Activated naive CD4-positive, alpha-beta T cell treated with anti-CD3 and anti-CD28 coated beads, Interleukin-2, amount 50 U/mL, for 24 hours (primary cell): ENCODE measurements around the gene PHACTR3.

ENCODE experiments used
- H3K27ac Mint-ChIP-seq: one replicate; pipeline ENCODE4 v1.8.0; 2021; ENCODE audit warnings: mild to moderate bottlenecking, mixed read lengths
- H3K27me3 Mint-ChIP-seq: one replicate; pipeline ENCODE4 v1.8.0; 2021; ENCODE audit warnings: mixed read lengths
- H3K36me3 Mint-ChIP-seq: one replicate; pipeline ENCODE4 v1.8.0; 2021; ENCODE audit warnings: mixed read lengths
- H3K4me1 Mint-ChIP-seq: one replicate; pipeline ENCODE4 v1.8.0; 2021; ENCODE audit warnings: mixed read lengths
- H3K4me3 Mint-ChIP-seq: one replicate; pipeline ENCODE4 v1.8.0; 2021; ENCODE audit warnings: mild to moderate bottlenecking, mixed read lengths
- H3K9me3 Mint-ChIP-seq: one replicate; pipeline ENCODE4 v1.8.0; 2021; ENCODE audit warnings: mixed read lengths

Gene PHACTR3

DNA sequence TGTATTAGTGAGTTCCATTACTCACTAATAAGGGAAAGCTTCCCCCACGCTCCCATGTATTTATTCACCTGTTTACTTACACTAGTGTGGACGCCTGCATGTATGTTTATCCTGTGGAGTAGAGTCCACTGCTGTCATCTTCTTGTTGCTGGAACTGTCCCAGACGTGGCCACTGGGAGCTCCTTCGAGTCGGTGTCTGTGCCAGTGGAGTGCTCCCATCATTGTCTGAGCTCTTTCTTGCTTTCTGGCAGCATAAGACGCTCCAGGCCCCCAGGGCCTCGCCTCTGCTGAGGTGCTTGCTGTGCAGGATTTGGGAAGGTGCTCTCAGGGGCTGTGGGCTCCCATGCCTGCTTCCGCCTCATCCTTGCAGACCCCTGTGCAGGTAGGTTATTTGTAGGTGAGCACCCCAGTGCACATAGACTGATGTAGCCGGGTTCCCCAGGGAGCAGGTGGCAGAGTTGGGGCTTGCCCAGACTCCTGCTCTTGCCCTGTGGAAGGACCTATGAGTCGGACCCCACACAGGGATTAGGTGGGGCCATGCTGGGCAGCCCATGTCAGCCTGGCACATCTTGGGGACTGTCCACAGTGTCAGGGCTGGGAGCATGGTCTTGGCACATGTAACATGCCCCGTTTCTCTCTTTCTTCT, 16.6 kb downstream of the PHACTR3 start:
- no peak overlapping the region for H3K4me3 Mint-ChIP-seq
- no peaks in the 10 kb centered on the region for H3K4me1 Mint-ChIP-seq
- H3K27ac Mint-ChIP-seq = no peak overlapping the region
- peaks cover 11% of the 10 kb centered on the region for H3K27me3 Mint-ChIP-seq
- no peaks in the 10 kb centered on the region for H3K36me3 Mint-ChIP-seq
- no peaks in the 10 kb centered on the region for H3K9me3 Mint-ChIP-seq

GRCh38 chr20:59622496-59622895, 18.2 kb downstream of the PHACTR3 start:
- no peaks in the 10 kb centered on the region for H3K36me3 Mint-ChIP-seq
- H3K9me3 Mint-ChIP-seq = no peaks in the 10 kb centered on the region
- H3K4me1 Mint-ChIP-seq = no peaks in the 10 kb centered on the region
- H3K4me3 Mint-ChIP-seq = no peak overlapping the region
- no peak overlapping the region for H3K27ac Mint-ChIP-seq
- peaks cover 9% of the 10 kb centered on the region for H3K27me3 Mint-ChIP-seq

DNA sequence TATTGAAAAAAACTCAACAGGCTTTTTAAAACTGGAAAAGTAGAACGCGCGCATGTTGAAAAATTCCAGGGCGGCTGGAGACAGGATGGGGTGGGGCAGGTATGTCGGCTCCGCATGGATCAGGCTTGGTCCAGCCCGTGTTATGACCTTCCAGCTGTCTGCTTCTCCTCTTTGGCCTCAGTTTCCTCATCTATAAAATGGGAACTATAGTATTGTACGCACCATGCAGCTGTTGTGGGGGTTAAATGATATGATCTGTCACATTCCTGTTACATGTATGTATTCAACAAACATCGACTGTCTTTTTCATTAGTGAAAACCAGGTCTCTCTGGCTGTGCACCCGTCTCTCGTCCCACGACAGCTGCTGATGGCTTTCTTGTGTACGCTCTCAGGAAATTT, 18.8 kb downstream of the PHACTR3 start:
- Mint-ChIP-seq H3K27ac (peak overlapping the region; percentile 48), H3K4me3 (no peak overlapping the region), H3K27me3 (peaks cover 5% of the 10 kb centered on the region), H3K9me3 (no peaks in the 10 kb centered on the region), H3K36me3 (no peaks in the 10 kb centered on the region), H3K4me1 (no peaks in the 10 kb centered on the region)

DNA sequence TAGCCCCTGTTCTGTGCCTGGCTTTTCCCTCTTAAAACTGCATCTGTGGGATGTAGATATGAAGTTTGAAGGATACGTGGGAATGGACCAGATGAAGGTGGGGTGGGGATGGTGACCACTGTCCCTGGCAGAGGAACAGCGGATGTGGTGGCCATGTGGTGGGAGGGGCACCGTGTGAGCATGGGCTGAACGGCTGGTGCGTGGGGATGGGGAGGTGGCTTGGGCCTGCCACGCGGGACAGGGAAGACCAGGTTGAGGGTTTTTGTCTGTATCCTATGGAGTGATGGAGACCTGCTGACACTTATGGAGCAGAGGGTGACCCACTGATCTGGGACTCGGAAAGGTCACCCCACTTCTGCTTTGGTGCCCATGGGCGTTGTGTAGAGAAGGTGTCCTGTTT, 19.2 kb downstream of the PHACTR3 start:
- Mint-ChIP-seq H3K9me3 (no peaks in the 10 kb centered on the region), H3K27me3 (peaks cover 1% of the 10 kb centered on the region), H3K4me1 (no peaks in the 10 kb centered on the region), H3K36me3 (no peaks in the 10 kb centered on the region), H3K27ac (peak overlapping the region; percentile 48), H3K4me3 (no peak overlapping the region)

DNA sequence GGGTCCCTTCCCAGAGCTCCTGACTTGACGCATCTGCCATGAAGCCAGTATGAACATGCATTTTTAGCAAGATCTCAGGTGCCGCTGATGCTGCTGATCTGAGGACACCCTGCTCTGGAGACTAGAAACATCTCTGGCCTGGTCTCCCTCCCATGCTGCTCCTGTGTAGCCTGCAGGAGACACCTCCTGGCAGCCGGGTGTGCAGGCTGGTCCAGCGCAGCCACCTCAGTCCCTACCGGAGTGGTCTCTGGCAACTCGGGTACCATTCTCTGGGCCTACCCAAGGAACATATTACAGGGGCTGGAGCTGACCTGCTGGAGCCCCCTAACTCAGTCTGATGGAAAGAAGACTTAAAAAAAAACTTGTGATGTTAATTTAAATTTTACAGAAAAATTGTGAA, 20.1 kb downstream of the PHACTR3 start:
- H3K9me3 Mint-ChIP-seq = no peaks in the 10 kb centered on the region
- no peaks in the 10 kb centered on the region for H3K36me3 Mint-ChIP-seq
- no peak overlapping the region for H3K27ac Mint-ChIP-seq
- no peak overlapping the region for H3K4me3 Mint-ChIP-seq
- peaks cover 2% of the 10 kb centered on the region for H3K27me3 Mint-ChIP-seq
- H3K4me1 Mint-ChIP-seq = no peaks in the 10 kb centered on the region

- no peaks in the 10 kb centered on the region for H3K36me3 Mint-ChIP-seq
- H3K4me1 Mint-ChIP-seq = no peaks in the 10 kb centered on the region
- H3K4me3 Mint-ChIP-seq = no peak overlapping the region
- H3K27me3 Mint-ChIP-seq = peaks cover 3% of the 10 kb centered on the region
- no peak overlapping the region for H3K27ac Mint-ChIP-seq
- H3K9me3 Mint-ChIP-seq = no peaks in the 10 kb centered on the region
Observed at GRCh38 chr20:59625214-59625922, 21.0 kb downstream of the PHACTR3 start.

DNA sequence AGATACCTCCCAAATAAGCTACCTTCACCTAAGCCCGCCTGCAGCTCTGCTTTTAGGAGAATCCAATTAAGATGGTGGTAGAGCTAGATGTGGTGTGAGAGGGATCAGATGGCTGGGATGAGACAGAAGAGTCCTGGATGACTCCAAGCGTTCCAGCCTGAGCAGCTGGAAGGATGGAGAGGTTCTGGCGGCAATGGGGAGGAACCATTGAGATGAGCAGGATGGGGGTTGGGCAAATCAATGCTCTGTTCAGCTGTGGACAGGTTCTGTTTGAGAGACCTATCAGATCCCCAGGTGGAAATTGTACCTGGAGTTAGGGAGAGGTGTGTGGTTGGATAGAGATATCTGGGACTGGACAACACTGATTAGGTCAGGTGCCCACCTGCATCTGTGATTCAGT, 23.0 kb downstream of the PHACTR3 start:
- Mint-ChIP-seq H3K4me3 (no peak overlapping the region), H3K4me1 (no peaks in the 10 kb centered on the region), H3K27ac (no peak overlapping the region), H3K36me3 (no peaks in the 10 kb centered on the region), H3K27me3 (peaks cover 9% of the 10 kb centered on the region), H3K9me3 (no peaks in the 10 kb centered on the region)

DNA sequence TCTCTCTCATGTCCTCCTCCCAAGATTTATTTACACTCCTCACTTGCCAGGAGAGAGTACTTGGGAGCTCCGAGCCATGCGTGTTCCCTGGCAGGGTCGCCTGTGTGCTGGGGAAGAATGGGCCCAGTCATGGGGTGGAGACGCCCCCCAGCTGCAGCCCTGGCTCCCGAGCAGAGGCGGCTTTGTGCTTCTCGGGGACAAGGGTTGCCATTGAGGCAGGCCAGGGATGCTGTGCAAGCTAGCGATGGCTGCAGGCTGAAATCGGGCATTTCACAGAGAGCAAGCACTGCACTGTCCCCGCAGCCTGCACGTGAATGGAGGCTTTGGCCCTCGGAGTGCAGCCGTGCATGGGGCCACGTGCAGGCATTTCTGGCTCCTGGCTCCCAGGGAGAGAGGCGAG, 23.8 kb downstream of the PHACTR3 start:
- H3K27me3 Mint-ChIP-seq = peaks cover 9% of the 10 kb centered on the region
- H3K36me3 Mint-ChIP-seq = no peaks in the 10 kb centered on the region
- H3K4me3 Mint-ChIP-seq = no peak overlapping the region
- H3K4me1 Mint-ChIP-seq = no peaks in the 10 kb centered on the region
- peak overlapping the region; percentile 60 for H3K27ac Mint-ChIP-seq
- no peaks in the 10 kb centered on the region for H3K9me3 Mint-ChIP-seq

DNA sequence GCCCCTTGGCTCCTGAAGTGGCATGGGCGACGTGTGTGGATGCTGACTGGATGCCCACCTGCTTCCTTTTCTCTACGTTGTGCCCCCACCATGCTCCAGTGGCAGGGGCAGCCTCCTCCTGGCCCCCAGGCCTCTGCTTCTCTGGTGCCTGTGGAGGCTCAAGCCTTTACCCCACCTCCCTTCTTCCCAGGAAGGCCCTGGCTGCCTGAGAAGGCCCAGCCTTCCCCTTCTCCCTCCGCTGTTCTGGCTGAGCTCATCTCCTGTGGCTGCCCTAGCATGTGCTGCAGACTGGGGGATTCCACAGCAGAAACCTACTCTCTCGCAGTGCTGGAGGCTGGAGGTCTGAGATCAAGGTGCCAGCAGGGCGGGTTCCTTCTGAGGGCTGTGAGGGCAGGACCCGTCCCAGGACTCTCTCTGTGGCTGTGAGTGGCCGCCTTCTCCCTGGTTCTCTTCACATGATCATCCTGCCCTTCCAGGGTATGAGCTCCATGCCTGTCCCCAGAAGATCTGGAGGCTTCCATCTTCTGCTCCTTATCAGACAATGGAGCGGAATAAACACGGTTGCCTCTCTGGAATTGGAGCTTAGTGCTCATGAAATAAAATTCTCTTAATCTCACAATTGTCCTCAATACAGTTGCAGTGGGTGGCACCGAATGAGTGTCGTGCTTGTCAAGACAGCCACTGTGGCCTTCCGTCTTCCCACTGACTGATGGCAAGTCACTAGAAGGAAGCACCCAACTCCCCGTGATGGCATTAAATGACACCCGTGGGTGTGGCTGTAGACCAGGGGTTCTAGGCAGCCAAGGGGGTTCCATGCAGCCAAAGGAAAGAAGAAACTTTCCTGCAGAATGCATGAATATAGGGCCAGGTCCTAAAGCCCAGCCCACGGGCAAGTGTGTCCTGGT, 25.1 kb downstream of the PHACTR3 start:
- H3K27me3 Mint-ChIP-seq = peaks cover 9% of the 10 kb centered on the region
- no peak overlapping the region for H3K4me3 Mint-ChIP-seq
- H3K27ac Mint-ChIP-seq = no peak overlapping the region
- no peaks in the 10 kb centered on the region for H3K4me1 Mint-ChIP-seq
- no peaks in the 10 kb centered on the region for H3K36me3 Mint-ChIP-seq
- no peaks in the 10 kb centered on the region for H3K9me3 Mint-ChIP-seq

DNA sequence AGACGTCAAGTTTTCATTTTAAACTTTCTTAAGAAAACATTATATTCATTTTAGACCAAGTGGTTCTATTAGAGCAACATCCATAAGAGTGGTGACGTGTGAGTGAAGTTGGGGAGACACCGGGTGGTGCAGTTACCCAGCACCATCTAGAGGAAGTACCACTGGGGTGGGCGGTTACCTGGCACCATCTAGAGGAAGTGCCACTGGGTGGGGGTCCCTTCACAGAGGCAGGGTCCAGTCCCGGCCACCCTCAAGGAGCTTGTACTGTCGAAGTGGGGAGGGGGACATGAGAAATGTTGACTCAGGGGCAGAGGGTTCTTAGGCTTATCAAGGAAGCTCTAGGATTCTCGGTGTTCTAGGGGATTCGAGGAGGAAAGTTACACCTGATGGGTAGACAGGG, 26.2 kb downstream of the PHACTR3 start:
- H3K4me1 Mint-ChIP-seq = no peaks in the 10 kb centered on the region
- no peaks in the 10 kb centered on the region for H3K36me3 Mint-ChIP-seq
- no peak overlapping the region for H3K27ac Mint-ChIP-seq

DNA sequence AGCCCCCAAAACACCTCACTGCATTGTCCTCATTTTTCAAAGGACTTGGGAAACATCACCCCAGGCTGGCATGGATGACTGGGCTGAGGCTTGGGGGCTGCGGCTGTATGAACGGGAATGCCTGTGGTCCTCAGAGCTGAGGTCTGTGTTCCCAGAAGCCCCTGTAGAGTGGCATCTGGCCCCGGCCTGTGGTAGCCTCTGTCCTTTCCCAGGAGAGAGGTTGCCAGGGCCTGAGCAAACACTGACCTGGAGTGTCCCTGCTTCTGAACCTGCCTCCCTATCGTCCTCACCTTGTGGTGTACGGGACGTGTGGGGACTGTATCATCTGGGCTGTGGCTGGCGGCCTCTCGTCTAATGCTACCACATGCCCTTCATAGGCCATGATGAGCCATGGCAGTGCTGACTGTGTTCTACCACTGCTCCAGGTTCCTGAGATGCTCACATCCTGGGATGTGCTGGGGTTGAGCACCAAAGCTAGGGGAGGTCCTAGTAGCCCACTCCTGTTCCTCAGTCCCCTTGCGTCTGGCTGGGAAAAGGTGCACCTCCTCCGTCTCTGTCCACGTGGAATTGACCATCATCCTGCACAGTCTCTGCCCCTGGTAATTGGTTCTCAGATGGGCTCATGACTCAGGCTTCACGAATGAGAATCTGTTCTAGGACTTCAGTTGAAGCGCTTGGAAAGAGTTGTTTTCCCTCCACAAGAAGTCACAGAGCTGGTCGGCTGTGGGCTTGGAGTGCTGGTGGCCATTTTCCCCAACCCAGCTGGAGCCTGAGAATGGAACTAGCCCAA, 27.6 kb downstream of the PHACTR3 start:
- Mint-ChIP-seq H3K27me3 (peaks cover 15% of the 10 kb centered on the region), H3K36me3 (no peaks in the 10 kb centered on the region), H3K27ac (no peak overlapping the region), H3K4me3 (no peak overlapping the region), H3K9me3 (no peaks in the 10 kb centered on the region), H3K4me1 (no peaks in the 10 kb centered on the region)

More for the DNA sequence above, 26.2 kb downstream of the PHACTR3 start:
- Mint-ChIP-seq H3K9me3 (no peaks in the 10 kb centered on the region), H3K27me3 (peaks cover 10% of the 10 kb centered on the region), H3K4me3 (no peak overlapping the region)

DNA sequence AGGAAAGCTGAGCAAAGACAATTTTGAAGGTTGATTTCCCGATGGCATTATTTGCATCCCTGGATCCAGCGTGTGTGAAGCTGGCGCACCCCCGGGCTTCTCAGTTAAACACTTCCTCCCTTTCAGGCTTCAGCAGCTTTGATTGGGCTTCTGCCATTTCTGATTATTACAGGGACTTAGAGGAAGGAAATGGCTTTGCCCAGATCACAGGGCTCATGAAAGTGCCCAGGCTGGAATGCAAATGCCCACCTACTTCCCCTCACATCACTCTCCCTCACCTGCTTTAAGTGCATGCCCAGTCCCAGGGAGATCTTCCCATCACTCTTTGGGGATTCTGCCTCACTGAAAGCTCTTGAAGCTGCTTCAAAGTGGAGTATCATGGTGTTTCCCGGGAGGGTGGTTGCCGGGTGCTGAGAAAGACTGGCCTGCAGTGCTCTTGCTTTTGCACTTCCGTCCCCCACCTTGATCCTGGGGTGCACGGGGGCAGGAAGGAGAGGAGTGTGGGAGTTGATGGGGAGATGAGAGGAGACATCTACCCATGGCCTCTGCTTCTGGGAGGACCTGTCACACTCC, 28.3 kb downstream of the PHACTR3 start:
- Mint-ChIP-seq H3K27ac (no peak overlapping the region), H3K4me1 (no peaks in the 10 kb centered on the region), H3K36me3 (no peaks in the 10 kb centered on the region), H3K9me3 (no peaks in the 10 kb centered on the region), H3K27me3 (peaks cover 13% of the 10 kb centered on the region), H3K4me3 (no peak overlapping the region)

DNA sequence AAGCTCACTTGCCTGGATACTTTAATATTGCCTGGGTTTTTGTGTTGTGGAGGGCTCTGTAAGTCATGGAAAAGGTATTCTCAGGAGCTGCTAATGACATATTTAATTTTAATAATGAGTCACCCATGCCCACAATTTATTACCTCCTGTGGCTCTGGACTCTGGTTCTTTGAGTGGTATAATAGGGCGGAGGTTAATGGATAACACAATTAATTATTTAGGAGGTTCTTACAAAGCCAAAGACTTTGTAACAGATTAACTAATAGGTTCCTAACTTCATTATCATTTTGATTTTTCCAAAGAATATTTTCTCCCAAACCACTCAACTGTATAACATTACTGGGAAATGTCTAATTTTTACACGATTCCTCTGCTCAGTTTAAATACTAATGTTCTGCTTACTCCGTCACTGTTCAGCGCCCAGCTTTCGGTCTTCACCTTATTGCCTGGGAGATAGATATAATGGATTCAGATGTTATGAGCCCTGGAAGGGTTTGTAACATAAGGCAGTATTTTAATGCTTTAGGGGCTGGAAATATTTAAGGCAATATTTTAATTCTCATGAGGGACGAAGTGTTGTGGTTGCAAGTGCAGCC, 29.4 kb downstream of the PHACTR3 start:
- Mint-ChIP-seq H3K27ac (no peak overlapping the region), H3K4me1 (no peaks in the 10 kb centered on the region), H3K36me3 (no peaks in the 10 kb centered on the region), H3K27me3 (peaks cover 13% of the 10 kb centered on the region), H3K4me3 (no peak overlapping the region), H3K9me3 (no peaks in the 10 kb centered on the region)

DNA sequence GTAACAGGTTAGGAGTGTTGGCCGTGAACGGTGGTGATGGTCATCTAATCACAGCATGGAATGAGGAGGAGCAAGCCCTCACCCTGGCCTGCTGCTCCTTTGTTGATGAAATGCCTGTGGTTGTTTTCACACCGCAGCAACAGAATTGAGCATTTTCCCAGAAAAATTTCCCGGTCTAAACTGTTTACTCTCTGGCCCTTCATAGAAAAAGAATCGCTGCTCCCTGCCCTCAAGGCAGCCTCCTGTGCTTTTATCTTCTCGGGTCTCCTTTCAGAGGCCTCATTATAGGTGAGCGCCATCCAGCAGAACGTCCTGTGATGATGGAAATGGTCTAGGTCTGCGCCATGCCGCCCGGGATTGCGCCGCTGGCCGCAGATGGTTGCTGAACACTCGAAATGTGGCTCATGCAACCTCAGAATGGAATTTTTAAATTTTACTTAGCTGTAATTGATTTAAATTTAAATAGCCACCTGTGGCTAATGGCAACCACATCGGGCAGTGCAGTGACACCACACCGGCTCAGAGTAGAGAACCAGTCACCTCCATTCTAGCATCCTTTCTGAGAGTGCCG, 30.2 kb downstream of the PHACTR3 start:
- Mint-ChIP-seq H3K9me3 (no peaks in the 10 kb centered on the region), H3K27me3 (peaks cover 12% of the 10 kb centered on the region), H3K36me3 (no peaks in the 10 kb centered on the region), H3K4me3 (no peak overlapping the region), H3K27ac (no peak overlapping the region), H3K4me1 (no peaks in the 10 kb centered on the region)
